Measurements from ENCODE around the gene PLCXD3. TPM values are rescaled to one million over a fixed set of nuclear protein-coding genes. Genes with fewer than 3 reads are reported as not detected.

The PLCXD3 gene
- total RNA-seq, 1 donor from 2014 or later, result not detected

DNA sequence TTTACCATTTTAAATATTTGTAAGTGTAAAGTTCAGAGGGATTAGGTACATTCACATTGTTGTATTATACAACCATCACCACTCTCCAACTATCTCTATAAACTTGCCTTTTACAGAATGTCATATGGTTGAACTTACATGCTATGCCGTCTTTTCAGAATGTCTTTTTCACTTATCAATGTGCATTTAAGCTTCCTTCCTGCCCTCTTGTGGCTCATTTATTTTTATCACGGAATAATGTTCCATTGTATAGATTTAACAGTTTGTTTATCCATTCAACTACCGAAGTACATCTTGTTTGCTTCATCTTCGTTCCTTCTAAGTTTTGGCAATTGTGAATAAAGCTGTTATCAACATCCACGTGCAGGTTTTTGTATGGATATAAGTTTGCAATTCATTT lies 163.8 kb downstream of the PLCXD3 start:
- Mint-ChIP-seq H3K4me3 (no peak overlapping the region), H3K27me3 (no peaks in the 10 kb centered on the region), H3K4me1 (no peaks in the 10 kb centered on the region), H3K9me3 (no peaks in the 10 kb centered on the region), H3K36me3 (ENCODE audit: low read depth) (no peaks in the 10 kb centered on the region), H3K27ac (no peak overlapping the region)
- ChIA-PET CTCF (no interaction called here), POLR2A (no interaction called here)
- intact Hi-C loops (cut with micrococcal nuclease), result loop anchor here (5.0 kb wide), 1 partner anchor 176 kb away; no protein-coding TSS in a partner anchor
- ATAC-seq (ENCODE audit: low read depth) (no peak), DNase-seq (no peak)
- TF ChIP-seq, protein P1, sequence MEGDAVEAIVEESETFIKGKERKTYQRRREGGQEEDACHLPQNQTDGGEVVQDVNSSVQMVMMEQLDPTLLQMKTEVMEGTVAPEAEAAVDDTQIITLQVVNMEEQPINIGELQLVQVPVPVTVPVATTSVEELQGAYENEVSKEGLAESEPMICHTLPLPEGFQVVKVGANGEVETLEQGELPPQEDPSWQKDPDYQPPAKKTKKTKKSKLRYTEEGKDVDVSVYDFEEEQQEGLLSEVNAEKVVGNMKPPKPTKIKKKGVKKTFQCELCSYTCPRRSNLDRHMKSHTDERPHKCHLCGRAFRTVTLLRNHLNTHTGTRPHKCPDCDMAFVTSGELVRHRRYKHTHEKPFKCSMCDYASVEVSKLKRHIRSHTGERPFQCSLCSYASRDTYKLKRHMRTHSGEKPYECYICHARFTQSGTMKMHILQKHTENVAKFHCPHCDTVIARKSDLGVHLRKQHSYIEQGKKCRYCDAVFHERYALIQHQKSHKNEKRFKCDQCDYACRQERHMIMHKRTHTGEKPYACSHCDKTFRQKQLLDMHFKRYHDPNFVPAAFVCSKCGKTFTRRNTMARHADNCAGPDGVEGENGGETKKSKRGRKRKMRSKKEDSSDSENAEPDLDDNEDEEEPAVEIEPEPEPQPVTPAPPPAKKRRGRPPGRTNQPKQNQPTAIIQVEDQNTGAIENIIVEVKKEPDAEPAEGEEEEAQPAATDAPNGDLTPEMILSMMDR (IDR thresholded peaks at IDR 0.05), result no peak

DNA sequence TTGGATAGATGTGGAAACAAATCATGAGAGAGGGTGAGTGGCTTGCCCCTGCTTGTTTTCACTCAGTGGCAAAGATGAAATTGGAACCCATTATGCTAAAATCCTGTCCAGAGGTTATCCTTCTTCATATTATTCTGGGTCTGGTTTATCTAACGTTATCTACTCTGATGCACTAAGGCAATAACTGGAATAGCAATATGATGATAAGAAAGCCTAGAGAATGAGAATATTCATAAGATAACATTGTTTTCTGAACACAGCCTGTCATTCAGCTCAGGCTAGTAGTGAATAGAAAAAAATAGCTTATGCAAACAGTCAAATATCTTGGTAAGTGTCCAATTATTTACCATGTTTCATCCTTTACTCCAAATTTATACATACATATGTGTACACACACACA lies 165.1 kb downstream of the PLCXD3 start:
- ATAC-seq (ENCODE audit: low read depth) (no peak), DNase-seq (no peak)
- H3K36me3 Mint-ChIP-seq (ENCODE audit: low read depth), result no peaks in the 10 kb centered on the region
- no peak overlapping the region for H3K4me3 Mint-ChIP-seq
- ChIA-PET POLR2A (no interaction called here), CTCF (no interaction called here)
- no peak overlapping the region for H3K27ac Mint-ChIP-seq
- intact Hi-C loops (cut with micrococcal nuclease), result loop anchor here (5.0 kb wide), 1 partner anchor 177 kb away; no protein-coding TSS in a partner anchor
- H3K4me1 Mint-ChIP-seq, result no peaks in the 10 kb centered on the region
- no peaks in the 10 kb centered on the region for H3K27me3 Mint-ChIP-seq
- TF ChIP-seq, protein P1 (IDR thresholded peaks at IDR 0.05), result no peak
- H3K9me3 Mint-ChIP-seq, result no peaks in the 10 kb centered on the region

DNA sequence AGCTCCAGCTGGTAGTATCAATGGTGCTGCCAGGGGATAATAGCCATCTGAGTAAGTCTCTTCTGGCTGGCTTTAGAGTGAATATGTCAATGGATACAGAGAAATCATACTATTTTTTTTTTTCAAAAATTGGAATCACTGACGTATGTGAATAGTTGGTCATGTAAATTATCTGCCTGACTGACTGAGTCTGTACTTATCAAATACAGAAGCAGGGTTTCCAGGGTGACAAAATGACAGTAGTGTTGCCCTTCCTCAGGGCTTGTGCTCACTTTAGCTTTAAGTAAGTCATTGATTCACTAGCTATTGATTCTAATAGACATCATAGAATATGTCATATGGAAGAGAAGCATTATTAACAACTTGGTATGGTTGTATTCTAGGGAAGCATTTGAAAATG lies 171.1 kb downstream of the PLCXD3 start:
- no peak overlapping the region for H3K4me3 Mint-ChIP-seq
- intact Hi-C loops (cut with micrococcal nuclease), result no loop called here
- no peaks in the 10 kb centered on the region for H3K36me3 Mint-ChIP-seq (ENCODE audit: low read depth)
- peaks cover under 1% of the 10 kb centered on the region for H3K9me3 Mint-ChIP-seq
- ChIA-PET CTCF (no interaction called here), POLR2A (no interaction called here)
- H3K27me3 Mint-ChIP-seq, result no peaks in the 10 kb centered on the region
- DNase-seq (no peak), ATAC-seq (ENCODE audit: low read depth) (no peak)
- H3K27ac Mint-ChIP-seq, result no peak overlapping the region
- H3K4me1 Mint-ChIP-seq, result no peaks in the 10 kb centered on the region
- TF ChIP-seq, protein P1 (IDR thresholded peaks at IDR 0.05), result no peak

DNA sequence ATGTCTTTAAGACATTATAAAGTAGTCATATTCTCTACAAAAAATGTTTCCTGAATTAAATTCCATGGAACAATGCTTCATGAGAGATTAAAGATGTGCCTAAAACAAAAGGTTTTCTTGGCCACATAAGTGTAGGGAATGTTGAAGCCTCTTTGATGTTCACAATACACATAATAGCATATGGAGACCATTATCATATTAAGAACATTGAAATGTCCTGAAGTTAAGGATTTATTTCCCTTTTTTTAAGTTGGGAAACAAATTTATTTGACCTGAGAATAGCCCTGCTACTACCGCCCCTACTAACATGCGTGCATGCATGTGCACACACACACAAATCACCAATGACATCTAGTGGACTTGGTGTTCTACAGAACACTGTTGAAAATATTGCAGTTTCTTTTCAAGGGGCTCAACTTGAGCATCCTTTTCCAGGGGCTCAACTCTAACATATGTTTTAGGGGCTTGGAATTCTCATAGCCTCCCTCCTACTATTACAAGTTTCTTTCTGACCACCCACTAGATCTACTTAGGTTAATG lies 172.2 kb downstream of the PLCXD3 start:
- POLR2A ChIA-PET, result no interaction called here
- H3K4me3 Mint-ChIP-seq, result no peak overlapping the region
- TF ChIP-seq, protein P1 (IDR thresholded peaks at IDR 0.05), result no peak
- H3K27me3 Mint-ChIP-seq, result no peaks in the 10 kb centered on the region
- intact Hi-C loops (cut with micrococcal nuclease), result no loop called here
- peaks cover 3% of the 10 kb centered on the region for H3K9me3 Mint-ChIP-seq
- CTCF ChIA-PET, result no interaction called here
- DNase-seq (no peak), ATAC-seq (ENCODE audit: low read depth) (no peak)
- no peaks in the 10 kb centered on the region for H3K4me1 Mint-ChIP-seq
- no peak overlapping the region for H3K27ac Mint-ChIP-seq
- H3K36me3 Mint-ChIP-seq (ENCODE audit: low read depth), result no peaks in the 10 kb centered on the region

DNA sequence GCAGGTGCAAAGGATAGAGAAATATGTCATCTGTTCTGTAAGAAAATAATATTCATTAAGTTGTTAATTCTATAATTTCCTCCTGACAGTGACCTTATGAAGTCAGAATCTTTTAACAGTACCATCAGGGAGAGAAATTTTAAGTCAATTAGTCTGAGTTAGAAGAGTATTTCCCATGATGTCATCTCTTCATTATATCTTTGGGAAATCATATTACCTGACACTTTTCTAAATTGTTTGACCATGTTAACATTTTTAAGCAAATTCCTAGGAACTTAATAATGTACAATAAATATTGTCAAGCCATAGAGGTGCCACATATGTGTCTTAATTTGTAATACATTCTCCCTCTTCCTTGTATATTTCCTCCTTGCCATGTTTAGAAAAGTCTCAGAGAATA lies 172.7 kb downstream of the PLCXD3 start:
- Mint-ChIP-seq H3K4me3 (no peak overlapping the region), H3K9me3 (peaks cover 3% of the 10 kb centered on the region), H3K27ac (no peak overlapping the region), H3K27me3 (no peaks in the 10 kb centered on the region), H3K4me1 (no peaks in the 10 kb centered on the region), H3K36me3 (ENCODE audit: low read depth) (no peaks in the 10 kb centered on the region)
- ATAC-seq (ENCODE audit: low read depth) (no peak), DNase-seq (no peak)
- ChIA-PET CTCF (no interaction called here), POLR2A (no interaction called here)
- TF ChIP-seq, protein P1 (IDR thresholded peaks at IDR 0.05), result no peak
- intact Hi-C loops (cut with micrococcal nuclease), result no loop called here

Measured in activated B cell treated with CpG ODN at 0.5 μM for 24 hours (primary cell).